Mesenteric fat pad (tissue), 1 donor: ENCODE data around the gene CACNA2D1. TPM values are rescaled to one million over a fixed set of nuclear protein-coding genes. Genes with fewer than 3 reads are reported as not detected.
"Not testable (repeated sequence)": the region's sequence is repeated elsewhere in the genome, so short reads cannot be mapped to it uniquely, and the experiment has no call there.

Experiments
- DNase-seq: peaks from one replicate; pipeline ENCODE4 v3.0.0-alpha.2; 2020; ENCODE audit warnings: low spot score
- total RNA-seq: library from RNA; stranded (reverse); fragmentation: NEBNext Ultra II Directional; extraction: Animal tissue kit (Norgen Biotek cat#: 25700); gene quantifications from one replicate; pipeline ENCODE4 v1.2.1, GENCODE V29; 2021
- donor health status: DM: yes; HTN: yes; CAD: no.

The CACNA2D1 gene
- total RNA-seq, 1 donor from 2014 or later: 33.5 TPM

GRCh38 chr7:82434275-82435022 is 9.1 kb downstream of the CACNA2D1 start:
- DNase-seq: no peak

DNA sequence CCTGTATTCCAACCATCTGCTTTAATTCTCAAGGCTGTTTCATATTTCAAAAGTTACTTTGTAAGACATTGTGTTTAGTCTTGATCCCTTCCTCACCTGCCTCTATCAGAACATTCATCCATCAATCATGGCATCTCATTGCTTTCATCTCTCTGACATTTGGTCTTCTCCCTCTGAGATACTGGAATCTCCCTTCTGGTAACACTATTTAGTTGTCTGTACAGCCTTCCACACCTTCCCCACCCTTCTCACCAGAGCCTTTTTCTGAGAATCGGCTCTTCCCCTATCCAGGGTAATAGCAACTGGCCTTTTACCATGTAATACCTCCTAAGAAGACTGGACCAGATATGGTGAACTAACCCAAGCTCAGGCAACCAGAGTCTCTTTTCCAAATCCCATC is 10.1 kb downstream of the CACNA2D1 start:
- no peak for DNase-seq

DNA sequence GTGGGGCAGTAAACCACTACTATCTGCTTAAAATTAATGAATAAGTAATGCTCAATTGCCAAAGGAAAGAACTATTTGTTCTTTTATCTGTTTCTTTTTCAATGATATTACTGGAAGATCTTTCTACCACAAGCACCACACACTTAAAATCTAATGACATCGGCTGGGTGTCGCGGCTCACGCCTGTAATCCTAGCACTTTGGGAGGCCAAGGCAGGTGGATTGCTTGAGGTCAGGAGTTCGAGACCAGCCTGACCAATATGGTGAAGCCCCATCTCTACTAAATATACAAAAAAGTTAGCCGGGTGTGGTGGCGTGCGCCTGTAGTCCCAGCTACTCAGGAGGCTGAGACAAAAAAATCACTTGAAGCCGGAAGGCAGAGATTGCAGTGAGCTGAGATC is 10.8 kb downstream of the CACNA2D1 start:
- DNase-seq: not testable (repeated sequence)

DNA sequence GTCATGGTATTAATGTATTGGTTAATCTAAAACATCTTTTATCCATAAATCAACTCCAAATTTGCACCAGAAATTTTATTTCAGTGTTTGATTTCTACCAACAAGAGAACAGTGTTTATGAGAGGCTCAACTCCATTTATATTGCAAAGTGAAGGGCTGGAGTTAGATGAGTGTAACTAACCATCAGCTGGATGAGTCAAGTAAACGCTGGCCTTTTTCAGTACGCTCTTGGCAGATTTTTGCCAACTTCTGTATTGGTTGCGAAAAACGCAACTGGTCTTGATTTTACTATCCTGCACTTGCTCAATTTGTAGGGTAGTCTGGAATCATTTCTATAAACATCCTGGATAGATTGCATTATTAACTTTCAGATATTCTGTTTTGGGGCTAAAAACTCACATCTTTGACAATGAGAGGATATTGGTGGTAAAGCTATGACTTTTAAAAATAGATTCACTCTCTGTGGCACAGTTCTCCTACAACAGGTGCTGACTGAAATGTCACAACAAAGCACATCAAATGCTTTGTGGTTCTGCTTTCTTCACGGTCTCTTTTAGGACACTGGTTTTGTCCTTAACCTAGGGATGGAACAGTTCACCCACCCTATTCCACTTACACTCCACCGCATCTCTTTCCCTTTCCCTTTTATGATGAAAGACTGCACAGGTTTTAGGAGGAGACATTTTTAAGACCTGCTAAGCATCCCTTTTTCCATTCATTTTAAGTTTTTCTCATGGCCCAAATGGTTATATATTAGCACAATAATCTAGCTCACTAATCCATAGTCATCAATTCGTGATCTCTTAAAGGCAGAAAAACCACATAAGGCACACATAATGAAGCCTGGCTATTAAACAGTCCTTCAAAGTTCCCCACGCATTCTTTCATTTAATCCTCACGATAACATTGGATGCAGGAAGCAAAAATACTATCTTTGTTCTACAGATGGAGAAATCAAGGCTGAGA is 12.8 kb downstream of the CACNA2D1 start:
- no peak for DNase-seq

DNA sequence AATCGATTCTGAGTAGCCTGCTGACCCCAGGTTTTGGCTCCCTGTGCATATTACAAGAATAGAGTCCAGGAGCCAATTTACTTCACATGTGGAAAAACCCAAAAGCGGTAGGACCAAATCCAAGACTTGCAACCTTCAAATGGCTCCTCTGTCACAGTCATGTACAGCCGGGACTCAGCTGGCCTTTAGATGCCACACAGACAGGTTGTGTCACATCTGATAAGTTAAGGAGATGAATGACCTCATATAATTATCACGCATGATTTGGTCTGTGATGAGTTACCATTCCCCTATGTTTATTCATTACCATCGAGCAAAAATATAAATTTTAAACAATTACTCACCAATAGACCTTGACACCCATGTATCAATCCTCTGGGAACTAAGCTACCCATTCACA is 14.2 kb downstream of the CACNA2D1 start:
- no peak for DNase-seq

DNA sequence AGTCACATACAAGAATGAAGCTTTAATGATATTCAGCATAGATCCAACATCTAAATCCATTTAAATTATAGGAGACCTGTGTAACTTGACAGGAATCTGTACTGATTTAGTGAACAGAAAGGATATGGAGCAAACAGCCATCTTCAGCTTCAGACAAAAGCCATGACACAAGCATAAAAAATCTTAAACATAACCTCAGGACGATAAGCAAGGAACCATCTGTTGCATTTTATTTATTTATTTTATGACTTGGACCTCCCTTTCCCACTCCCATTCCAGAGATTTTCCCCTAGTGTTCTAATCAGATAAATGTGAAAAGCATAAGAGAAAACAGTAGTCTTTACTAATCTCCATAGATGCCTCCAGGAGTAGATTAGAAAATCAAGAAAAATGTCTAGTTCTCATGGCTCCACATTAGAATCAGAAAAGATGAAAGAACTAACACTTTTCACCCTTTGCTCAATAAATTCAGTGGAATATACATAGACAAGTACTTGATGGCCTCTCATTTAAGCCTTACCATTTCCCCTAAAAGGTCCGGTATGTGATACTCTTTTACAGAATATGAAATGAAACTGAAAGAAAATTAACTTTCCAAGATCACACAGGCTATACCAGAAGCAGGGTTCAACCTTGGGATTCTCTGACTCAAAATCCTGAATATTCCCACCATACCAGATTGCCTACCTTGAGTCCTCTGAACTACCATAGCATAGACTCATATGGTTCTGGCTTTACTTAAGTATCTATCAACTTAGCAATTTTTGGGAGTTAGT is 15.2 kb downstream of the CACNA2D1 start:
- DNase-seq: no peak

DNA sequence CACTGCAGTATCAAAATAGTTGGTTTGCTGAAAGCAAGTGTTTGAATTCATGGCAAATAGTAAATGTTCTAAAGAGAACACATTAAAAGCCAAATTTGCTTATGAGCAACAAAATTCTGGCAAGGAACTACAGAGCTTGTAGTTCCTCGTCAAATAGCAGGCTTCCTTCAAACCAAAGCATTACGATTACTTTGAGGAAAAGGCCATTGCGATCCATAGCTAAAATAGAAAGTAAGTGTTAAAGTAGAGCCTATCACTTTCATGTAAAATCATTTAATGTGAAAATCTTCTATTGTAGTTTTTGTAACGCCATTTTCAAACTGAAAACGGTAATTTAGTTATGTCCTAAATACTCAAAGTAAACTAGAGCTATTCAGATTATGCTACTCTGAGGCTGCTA is 20.1 kb downstream of the CACNA2D1 start:
- no peak for DNase-seq

DNA sequence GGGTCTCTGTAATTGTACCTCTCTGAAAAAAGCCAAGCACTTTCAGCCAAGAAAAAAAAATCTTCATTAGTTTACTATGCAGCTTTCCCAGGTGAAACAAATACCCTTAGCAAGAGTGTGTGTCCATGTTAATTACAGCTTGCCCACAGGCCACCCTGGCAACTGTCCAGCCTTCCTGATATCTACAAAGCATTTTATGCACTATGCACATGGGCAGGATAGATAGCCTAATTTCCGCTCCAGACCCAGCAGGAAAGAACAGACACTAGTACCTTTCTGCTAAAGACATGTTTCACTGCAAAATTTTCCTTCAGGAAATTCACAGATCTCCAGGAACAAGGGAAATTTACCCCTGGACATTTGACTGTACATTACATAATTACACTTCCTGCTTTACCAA is 24.4 kb downstream of the CACNA2D1 start:
- DNase-seq: no peak

- DNase-seq: no peak
Observed at GRCh38 chr7:82417898-82418297, 25.7 kb downstream of the CACNA2D1 start.

DNA sequence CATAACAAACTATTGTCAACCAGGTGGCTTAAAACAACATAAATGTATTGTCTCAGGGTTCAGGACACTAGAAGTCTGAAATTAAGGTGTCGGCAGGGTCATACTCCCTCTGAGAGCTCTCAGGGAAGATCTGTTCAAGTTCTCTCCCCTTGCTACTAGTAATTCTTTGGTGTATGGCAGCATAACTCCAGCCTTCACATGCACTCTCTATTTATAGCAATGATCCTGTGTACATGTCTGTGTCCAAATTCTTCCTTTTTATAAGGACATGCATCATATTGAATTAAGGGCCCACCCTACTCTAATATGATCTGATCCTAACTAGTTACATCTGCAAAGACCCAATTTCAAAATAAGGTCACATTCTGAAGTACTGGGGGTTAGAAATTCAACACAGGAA is 27.2 kb downstream of the CACNA2D1 start:
- DNase-seq: no peak

DNA sequence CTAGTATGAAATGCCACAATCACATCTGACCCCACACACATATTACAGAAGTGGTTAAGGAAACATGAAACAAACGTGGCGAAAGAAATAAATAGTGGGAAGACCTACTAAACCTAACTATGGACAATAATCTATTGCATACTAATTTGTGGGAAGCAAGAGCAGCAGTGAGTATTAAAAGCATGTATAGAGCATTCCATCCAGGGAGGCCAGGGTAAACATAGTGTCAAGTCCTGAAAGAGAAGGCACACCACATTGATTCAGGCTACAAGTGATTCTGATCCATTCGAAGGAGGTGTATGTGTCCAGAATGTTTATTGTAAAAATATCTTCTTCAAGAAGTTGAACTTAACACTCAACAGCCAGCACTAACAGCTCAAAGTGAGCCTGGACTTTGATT is 29.2 kb downstream of the CACNA2D1 start:
- DNase-seq: no peak

DNA sequence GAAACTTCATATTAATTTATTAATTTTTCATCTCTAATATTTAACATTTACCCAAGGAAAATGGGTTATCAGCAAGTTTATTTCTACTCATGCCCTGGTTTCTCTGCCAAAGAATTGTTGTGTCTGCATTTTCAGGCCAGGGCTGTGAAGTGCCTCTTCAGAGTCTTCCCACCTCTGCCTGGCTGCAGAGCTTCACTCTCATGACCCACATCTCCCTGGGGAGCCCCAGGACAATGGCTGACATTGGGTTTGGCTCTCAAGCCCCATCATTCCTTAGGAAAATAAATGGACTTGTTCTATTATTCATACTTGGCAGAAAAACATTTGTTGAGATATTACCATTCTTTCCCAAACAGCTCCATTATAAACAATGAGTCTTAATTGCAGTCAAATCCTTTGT is 30.3 kb downstream of the CACNA2D1 start:
- DNase-seq: no peak

DNA sequence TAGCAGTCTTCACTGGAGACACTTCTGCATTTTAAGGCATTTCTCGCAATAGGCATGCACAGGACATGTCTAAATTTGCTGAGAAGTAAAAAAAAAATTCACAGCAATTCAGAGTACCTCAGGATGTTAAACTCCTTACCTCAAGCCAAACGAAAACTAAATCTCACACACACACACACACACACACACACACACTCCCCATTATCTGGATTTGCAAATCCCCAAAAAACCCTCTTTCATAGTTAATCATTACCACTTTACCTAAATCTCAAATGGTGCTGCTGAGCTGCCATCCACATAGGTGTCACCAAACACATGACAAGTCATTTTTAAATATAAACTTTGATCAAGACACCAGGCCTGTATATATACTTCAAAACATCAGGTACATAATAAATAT is 31.8 kb downstream of the CACNA2D1 start:
- no peak for DNase-seq

- no peak for DNase-seq
Observed at GRCh38 chr7:82410461-82410860, 33.1 kb downstream of the CACNA2D1 start.

DNA sequence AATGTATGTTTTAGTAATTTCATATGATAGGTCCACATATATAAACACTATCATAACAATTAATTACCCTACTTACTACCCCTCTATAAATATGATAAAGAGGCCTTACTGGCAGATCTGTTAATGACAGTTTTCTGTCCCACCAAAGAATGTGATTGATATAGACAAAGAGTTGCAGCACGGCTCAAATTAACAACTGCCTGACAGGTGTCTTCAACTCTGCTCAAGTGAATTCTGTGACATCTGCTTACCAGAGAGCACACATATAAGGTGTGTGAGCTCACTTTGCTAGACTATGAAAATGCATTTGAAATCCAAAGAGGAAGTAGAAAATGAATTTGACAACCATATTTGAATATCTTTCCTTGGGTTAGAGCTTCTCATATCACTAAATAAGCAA is 36.6 kb downstream of the CACNA2D1 start:
- no peak for DNase-seq

DNA sequence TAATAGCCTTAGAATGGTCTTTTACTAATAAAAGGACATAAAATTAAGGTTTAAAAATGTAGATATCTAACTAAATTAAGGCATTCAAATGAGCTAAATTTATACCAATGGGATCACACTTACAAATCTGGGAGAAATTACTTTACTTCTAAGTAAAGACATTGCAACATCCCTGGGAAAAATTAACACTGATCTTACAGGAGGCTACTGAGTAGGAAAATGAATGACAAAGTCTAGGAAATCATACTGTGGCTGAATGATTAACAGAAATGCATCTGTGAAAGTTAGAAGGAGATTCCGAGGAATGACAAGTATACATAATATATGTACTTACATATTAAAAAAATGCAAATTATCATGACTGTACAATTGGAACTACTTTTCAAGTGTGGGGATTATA is 38.3 kb downstream of the CACNA2D1 start:
- DNase-seq: no peak

DNA sequence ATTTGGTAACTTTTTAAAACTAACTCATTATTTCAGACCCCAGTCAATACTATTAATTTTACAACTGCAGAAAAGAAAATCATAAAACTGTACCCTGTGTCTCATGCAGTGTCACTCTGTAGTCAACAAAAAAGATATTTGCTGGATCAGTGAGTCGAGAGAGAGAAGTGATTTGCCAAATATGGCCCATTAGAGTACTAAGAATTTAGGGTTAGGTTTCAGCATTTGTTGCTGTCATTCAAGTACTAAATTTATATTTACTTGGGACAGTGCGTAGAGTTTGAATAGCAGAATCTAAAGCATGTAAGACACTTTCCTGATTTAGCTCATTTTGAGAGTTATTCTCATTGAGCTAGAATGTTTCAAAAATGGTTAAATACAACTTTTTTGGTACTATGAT is 38.9 kb downstream of the CACNA2D1 start:
- no peak for DNase-seq

DNA sequence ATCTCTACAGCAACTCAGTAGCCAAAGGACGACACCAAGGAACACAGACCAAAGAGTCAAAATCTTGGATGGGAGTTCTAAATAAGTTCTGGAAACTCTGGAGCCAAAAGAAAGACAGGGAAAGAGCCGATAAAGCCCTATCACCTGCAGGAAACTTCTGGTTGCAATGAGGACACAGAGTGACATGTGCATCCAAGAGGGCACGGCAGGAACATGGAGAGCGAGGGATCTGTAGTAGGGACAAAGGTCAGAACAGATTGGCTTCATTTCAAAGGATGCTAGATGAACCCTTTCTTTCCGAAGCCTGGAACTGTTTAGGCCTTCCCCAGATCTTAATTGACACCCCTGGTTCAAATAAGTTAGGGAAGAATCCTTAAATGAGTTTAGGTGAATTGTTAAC is 39.5 kb downstream of the CACNA2D1 start:
- DNase-seq: no peak

- DNase-seq: no peak
Observed at GRCh38 chr7:82397879-82398524, 45.6 kb downstream of the CACNA2D1 start.

- no peak for DNase-seq
Observed at GRCh38 chr7:82396343-82396742, 47.2 kb downstream of the CACNA2D1 start.

DNA sequence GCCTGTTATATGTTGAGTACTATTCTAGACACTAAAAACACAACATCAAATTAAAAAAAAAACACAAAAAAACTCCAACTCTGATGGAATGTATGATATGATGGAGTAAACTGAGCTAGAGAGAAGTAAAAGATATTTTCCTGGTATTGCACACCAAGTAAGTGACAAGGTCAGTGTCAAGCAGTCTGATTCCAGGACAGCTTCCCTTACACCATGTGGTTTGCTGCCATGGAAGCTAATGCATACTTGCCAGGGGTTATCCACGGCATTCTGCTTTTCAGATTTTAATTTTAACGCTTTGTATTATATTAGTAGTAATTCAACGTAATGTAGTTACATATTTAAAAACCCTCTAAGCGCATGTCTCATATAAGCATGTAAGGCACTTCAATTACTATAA is 48.4 kb downstream of the CACNA2D1 start:
- no peak for DNase-seq
